ENCODE results near the gene LPAR1. TPM values are rescaled to one million over a fixed set of nuclear protein-coding genes. Genes with fewer than 3 reads are reported as not detected.

LPAR1 gene
- total RNA-seq, 1 experiment from 2014 or later, result 11.0 TPM

- intact Hi-C loops (cut with micrococcal nuclease; ENCODE audit: unreplicated experiment), result no loop called here
- no peaks in the 10 kb centered on the region for H3K4me1 ChIP-seq (ENCODE audit: control insufficient read depth, insufficient read depth, low read length)
- no peak for TF ChIP-seq SIN3A (IDR thresholded peaks at IDR 0.05; ENCODE audit: borderline replicate concordance, insufficient read depth, low read depth, low read length)
- no peak for TF ChIP-seq POLR2AphosphoS5 (IDR thresholded peaks at IDR 0.05; ENCODE audit: low read depth, low read length)
- no peak for TF ChIP-seq TCF7L2 (IDR thresholded peaks at IDR 0.05; ENCODE audit: low read depth, low read length)
- TF ChIP-seq CTCF (IDR thresholded peaks at IDR 0.05), result no peak
- no peak for TF ChIP-seq REST (IDR thresholded peaks at IDR 0.05; ENCODE audit: insufficient read depth in 1 of 2, low read depth in 2 of 2, low read length in 1 of 2)
- H3K4me3 ChIP-seq (ENCODE audit: low read depth in 2 of 2, low read length in 2 of 2), result no peak overlapping the region
- CTCF ChIA-PET, result no interaction called here
- H3K27me3 ChIP-seq (ENCODE audit: control insufficient read depth, insufficient read depth, low read length), result no peaks in the 10 kb centered on the region
- ATAC-seq, result no peak
- no TSS peak for BruUV-seq (replicated peaks)
- POLR2A ChIA-PET, result no interaction called here
- H3K27ac ChIP-seq (ENCODE audit: low read length), result no peak overlapping the region
- H3K9me3 ChIP-seq (ENCODE audit: control insufficient read depth, insufficient read depth, low read depth, low read length), result no peaks in the 10 kb centered on the region
- in situ Hi-C loops (cut with HindIII; ENCODE audit: low pct_unique_long_range_greater_than_20kb, low sequenced_read_pairs), result no loop called here
- no peak for DNase-seq (ENCODE audit: low read depth, low spot score)
- no peaks in the 10 kb centered on the region for H3K36me3 ChIP-seq (ENCODE audit: control insufficient read depth, insufficient read depth, low read length)
Observed at GRCh38 chr9:110895147-110895905, 142.9 kb downstream of the LPAR1 start.

- Histone ChIP-seq H3K4me3 (ENCODE audit: low read depth in 2 of 2, low read length in 2 of 2) (no peak overlapping the region), H3K4me1 (ENCODE audit: control insufficient read depth, insufficient read depth, low read length) (no peaks in the 10 kb centered on the region), H3K27ac (ENCODE audit: low read length) (no peak overlapping the region), H3K36me3 (ENCODE audit: control insufficient read depth, insufficient read depth, low read length) (no peaks in the 10 kb centered on the region), H3K27me3 (ENCODE audit: control insufficient read depth, insufficient read depth, low read length) (no peaks in the 10 kb centered on the region), H3K9me3 (ENCODE audit: control insufficient read depth, insufficient read depth, low read depth, low read length) (no peaks in the 10 kb centered on the region)
- intact Hi-C loops (cut with micrococcal nuclease; ENCODE audit: unreplicated experiment) (no loop called here), in situ Hi-C loops (cut with HindIII; ENCODE audit: low pct_unique_long_range_greater_than_20kb, low sequenced_read_pairs) (no loop called here)
- no TSS peak for BruUV-seq (replicated peaks)
- TF ChIP-seq SIN3A (IDR thresholded peaks at IDR 0.05; ENCODE audit: borderline replicate concordance, insufficient read depth, low read depth, low read length), result no peak
- no peak for TF ChIP-seq CTCF (IDR thresholded peaks at IDR 0.05)
- TF ChIP-seq REST (IDR thresholded peaks at IDR 0.05; ENCODE audit: insufficient read depth in 1 of 2, low read depth in 2 of 2, low read length in 1 of 2), result no peak
- TF ChIP-seq TCF7L2 (IDR thresholded peaks at IDR 0.05; ENCODE audit: low read depth, low read length), result no peak
- TF ChIP-seq POLR2AphosphoS5 (IDR thresholded peaks at IDR 0.05; ENCODE audit: low read depth, low read length), result no peak
- no peak for ATAC-seq
- ChIA-PET CTCF (no interaction called here), POLR2A (no interaction called here)
- DNase-seq (ENCODE audit: low read depth, low spot score), result no peak
Observed at GRCh38 chr9:110894731-110895130, 143.5 kb downstream of the LPAR1 start.

Measured in Panc1 (cell line).